A549 (cell line): ENCODE results near the gene DLG1. TPM values are rescaled to one million over a fixed set of nuclear protein-coding genes. Genes with fewer than 3 reads are reported as not detected.

Experiments
- ATAC-seq, 2 experiments: fragments of 200-7000 bp in 1 of 2; fragments of >200 bp in 1 of 2; cut with Nextera tagmentation in 1 of 2; cut with Tn5 transposase in 1 of 2; 3 replicates each; pipeline versions ENCODE4 v1.8.0 to v1.9.1; 2018 to 2020; ENCODE audit warnings: mild to moderate bottlenecking in 1 of 2, moderate library complexity in 1 of 2
- CTCF ChIA-PET: fragments of 300-600 bp; sonication (Branson Sonifier 250); formaldehyde crosslinking; extraction: SDS; loops from one replicate; lab custom pipeline; 2021; ENCODE audit warnings: antibody characterized with exemption, inconsistent platforms; lab: Yijun Ruan, JAX
- POLR2A ChIA-PET: fragments of 350-600 bp; formaldehyde crosslinking; extraction: SDS; loops from one replicate; lab custom pipeline; 2021; ENCODE audit warnings: antibody characterized with exemption, inconsistent platforms; lab: Yijun Ruan, JAX
- DNase-seq, 2 experiments: peaks; one replicate each; pipeline versions ENCODE4 v3.0.0 to v3.0.0-alpha.2; 2011 to 2016; ENCODE audit warnings: low read depth in 1 of 2, low spot score in 1 of 2
- FAIRE-seq: peaks from 2 replicates; lab custom pipeline; 2011; peaks lifted over from hg19 to GRCh38; lab: Jason Lieb, UNC
- H3K27ac ChIP-seq, 2 experiments: fragments of >200 bp; sonication (Bioruptor Twin); formaldehyde crosslinking; 3 replicates each; pipeline ENCODE4 v1.5.1; 2016 to 2017
- H3K4me1 ChIP-seq: fragments of >200 bp; sonication (Bioruptor Twin); formaldehyde crosslinking; 3 replicates; pipeline ENCODE4 v1.6.1; 2016
- H3K4me2 ChIP-seq: fragments of >200 bp; sonication (Bioruptor Twin); formaldehyde crosslinking; 3 replicates; pipeline ENCODE4 v1.6.1; 2016
- H3K4me3 ChIP-seq: fragments of >200 bp; sonication (Bioruptor Twin); formaldehyde crosslinking; 3 replicates; pipeline ENCODE4 v1.5.1; 2016
- H3K9me3 ChIP-seq: fragments of >200 bp; sonication (Bioruptor Twin); formaldehyde crosslinking; 3 replicates; pipeline ENCODE4 v1.6.1; 2016
- CEBPB ChIP-seq, 2 experiments: fragments of >200 bp in 1 of 2; sonication (Bioruptor Twin) in 1 of 2; formaldehyde crosslinking in 1 of 2; IDR thresholded peaks; 2 replicates each; pipeline ENCODE4 v1.6.1; 2012 to 2016
- EHMT2 ChIP-seq: fragments of 200-600 bp; sonication (generic); IDR thresholded peaks from 2 replicates; pipeline ENCODE4 v1.6.1; 2016; ENCODE audit warnings: antibody characterized with exemption, low read depth, mild to moderate bottlenecking, moderate library complexity
- ELK1 ChIP-seq: fragments of 150-350 bp; IDR thresholded peaks from 2 replicates; pipeline ENCODE4 v1.6.1; 2014; ENCODE audit warnings: low read depth, mild to moderate bottlenecking, low read length
- EP300 ChIP-seq, 2 experiments: fragments of >200 bp; sonication (Bioruptor Twin); formaldehyde crosslinking; IDR thresholded peaks; 2 replicates in 1 of 2; 3 replicates in 1 of 2; pipeline ENCODE4 v1.6.1; 2016 to 2017
- FOSL2 ChIP-seq, 2 experiments: fragments of 450-650 bp in 1 of 2; fragments of >200 bp in 1 of 2; sonication (Bioruptor Twin) in 1 of 2; formaldehyde crosslinking; IDR thresholded peaks; 2 replicates each; pipeline versions ENCODE4 v1.5.0 to v1.6.1; 2016 to 2020; ENCODE audit warnings: mild to moderate bottlenecking in 1 of 2, moderate library complexity in 1 of 2
- HOXA7 ChIP-seq: fragments of 250-450 bp; sonication (Bioruptor Pico); IDR thresholded peaks from 2 replicates; pipeline ENCODE4 v1.5.0; 2020; ENCODE audit warnings: mild to moderate bottlenecking, moderate library complexity
- JUN ChIP-seq, 2 experiments: fragments of >200 bp; sonication (Bioruptor Twin); formaldehyde crosslinking; IDR thresholded peaks; 2 replicates in 1 of 2; 3 replicates in 1 of 2; pipeline ENCODE4 v1.6.1; 2016 to 2017
- KDM1A ChIP-seq: fragments of 200-600 bp; sonication (generic); IDR thresholded peaks from 2 replicates; pipeline ENCODE4 v1.6.1; 2016; ENCODE audit warnings: low read depth, mild to moderate bottlenecking
- NR3C1 ChIP-seq: fragments of >200 bp; sonication (Bioruptor Twin); formaldehyde crosslinking; IDR thresholded peaks from 3 replicates; pipeline ENCODE4 v1.6.1; 2017
- PHF8 ChIP-seq: fragments of 200-600 bp; sonication (generic); IDR thresholded peaks from 2 replicates; pipeline ENCODE4 v1.6.1; 2016; ENCODE audit warnings: low read depth, mild to moderate bottlenecking, antibody characterized with exemption, moderate library complexity, borderline replicate concordance
- POLR2A ChIP-seq: IDR thresholded peaks from 2 replicates; pipeline ENCODE4 v1.6.1; 2012; ENCODE audit warnings: mild to moderate bottlenecking, low read length
- RAD21 ChIP-seq, 2 experiments: fragments of >200 bp in 1 of 2; sonication (Bioruptor Twin) in 1 of 2; formaldehyde crosslinking in 1 of 2; IDR thresholded peaks in 1 of 2; conservative IDR thresholded peaks in 1 of 2; 2 replicates in 1 of 2; 3 replicates in 1 of 2; pipeline ENCODE4 v1.6.1; 2012 to 2018; ENCODE audit warnings: inconsistent platforms in 1 of 2
- RCOR1 ChIP-seq: fragments of 150-350 bp; IDR thresholded peaks from 2 replicates; pipeline ENCODE4 v1.6.1; 2014; ENCODE audit warnings: antibody characterized with exemption, low read length, low read depth
- SREBF2 ChIP-seq: fragments of 450-650 bp; IDR thresholded peaks from 2 replicates; pipeline ENCODE4 v1.6.1; 2014; ENCODE audit warnings: mild to moderate bottlenecking, moderate library complexity
- TP53 ChIP-seq: fragments of 250-450 bp; sonication (Bioruptor Pico); IDR thresholded peaks from 2 replicates; pipeline ENCODE4 v1.5.0; 2021; ENCODE audit warnings: mild to moderate bottlenecking, moderate library complexity
- USF2 ChIP-seq: fragments of 450-650 bp; IDR thresholded peaks from 2 replicates; pipeline ENCODE4 v1.6.1; 2014; ENCODE audit warnings: antibody characterized with exemption
- ZC3H11A ChIP-seq: fragments of 450-650 bp; IDR thresholded peaks from 2 replicates; pipeline ENCODE4 v1.6.1; 2014; ENCODE audit warnings: antibody characterized with exemption, mild to moderate bottlenecking
- ZNF302 ChIP-seq: fragments of 250-450 bp; sonication (Bioruptor Pico); IDR thresholded peaks from 2 replicates; pipeline ENCODE4 v1.9.0; 2021; ENCODE audit warnings: inconsistent platforms, mild to moderate bottlenecking, moderate library complexity
- WGBS: methylation state at CpG from one replicate; pipeline ENCODE4 v1.1.6; 2017; ENCODE audit errors: missing lambda C conversion rate; 5-methylcytosine and 5-hydroxymethylcytosine counted together
- polyA plus RNA-seq, 4 experiments: library from polyadenylated mRNA; depleted of rRNA in 3 of 4; stranded (reverse); fragments of >200 nt; fragmentation: RNase III in 1 of 4; extraction: RNeasy Plus Mini Kit Qiagen cat#74134 plus additional on column Dnase treatment in 1 of 4; gene quantifications; 2 replicates in 3 of 4; 3 replicates in 1 of 4; pipeline ENCODE4 v1.2.3, GENCODE V29; 2011 to 2017

The DLG1 gene
- polyA plus RNA-seq, 2 of the 4 experiments (the other 2 are of a cell fraction): 27.0 to 33.9 TPM

GRCh38 chr3:197320582-197320981, 22.2 kb upstream of the DLG1 start:
- Histone ChIP-seq H3K27ac (no peak overlapping the region), H3K4me1 (0 out of 3 replicates have a peak, but pooled peaks cover 3% of the 10 kb centered on the region), H3K9me3 (peaks cover 7% of the 10 kb centered on the region), H3K4me2 (no peak overlapping the region), H3K4me3 (no peak overlapping the region)
- POLR2A ChIA-PET: no interaction called here
- TF ChIP-seq ELK1 (no peak), EHMT2 (no peak), RCOR1 (no peak)
- WGBS: 9% methylated on average over 1 of the region's 1 CpG
- FAIRE-seq (no peak), DNase-seq (no peak), ATAC-seq (no peak)
- CTCF ChIA-PET: no interaction called here

GRCh38 chr3:197317250-197317963, 19.0 kb upstream of the DLG1 start:
- FAIRE-seq (no peak), ATAC-seq (0 out of 6 replicates have a peak, but pooled peaks of 1 of the 2 experiments have one; percentile 32), DNase-seq (no peak)
- 59% methylated on average over 9 of the region's 9 CpGs for WGBS
- peaks cover 7% of the 10 kb centered on the region for H3K9me3 ChIP-seq
- POLR2A ChIA-PET: no interaction called here
- H3K4me3 ChIP-seq: no peak overlapping the region
- peak overlapping the region in 1 of 2 experiments; percentile 19; a peak in 1 of 6 replicates for H3K27ac ChIP-seq
- 0 out of 3 replicates have a peak, but pooled peaks cover 3% of the 10 kb centered on the region for H3K4me1 ChIP-seq
- H3K4me2 ChIP-seq: peak overlapping the region; percentile 30; the same call in 2 of the 3 replicates
- TF ChIP-seq FOSL2 (IDR thresholded peaks at IDR 0.05) (peak; percentile 37; the same call in 1 of the 2 replicates), FOSL2 (CRISPR knock-in tag; IDR thresholded peaks at IDR 0.05) (peak; percentile 71), CEBPB (IDR thresholded peaks at IDR 0.05) (no peak)
- CTCF ChIA-PET: interaction anchor here (0.5 kb wide), 1 partner anchor 224 kb away, joined by 3 read pairs; no protein-coding TSS in a partner anchor

GRCh38 chr3:197312431-197312830, 14.0 kb upstream of the DLG1 start:
- 80% methylated on average over 1 of the region's 1 CpG for WGBS
- FAIRE-seq (no peak), ATAC-seq (no peak), DNase-seq (no peak)
- no peak overlapping the region for H3K27ac ChIP-seq
- no peak overlapping the region for H3K4me3 ChIP-seq
- H3K9me3 ChIP-seq: no peaks in the 10 kb centered on the region; the same call in 2 of the 3 replicates
- no peak overlapping the region for H3K4me2 ChIP-seq
- peaks cover 24% of the 10 kb centered on the region for H3K4me1 ChIP-seq
- no peak for TF ChIP-seq PHF8
- no peak for TF ChIP-seq NR3C1
- no peak for TF ChIP-seq USF2
- TF ChIP-seq ZC3H11A: no peak
- CTCF ChIA-PET: no interaction called here
- POLR2A ChIA-PET: no interaction called here

GRCh38 chr3:197311591-197311990, 13.2 kb upstream of the DLG1 start:
- TF ChIP-seq SREBF2: no peak
- TF ChIP-seq HOXA7 (CRISPR knock-in tag): no peak
- no peak for TF ChIP-seq POLR2A
- no peak for TF ChIP-seq JUN (IDR thresholded peaks at IDR 0.05)
- no peak for TF ChIP-seq ZNF302 (CRISPR knock-in tag)
- no peak for TF ChIP-seq ZC3H11A
- TF ChIP-seq KDM1A: no peak
- no peak for TF ChIP-seq RAD21 (conservative IDR thresholded peaks at IDR 0.05 in 1 of 2, IDR thresholded peaks at IDR 0.05 in 1 of 2)
- no peak for TF ChIP-seq EP300 (IDR thresholded peaks at IDR 0.05)
- no peak for TF ChIP-seq TP53
- Histone ChIP-seq H3K9me3 (no peaks in the 10 kb centered on the region; the same call in 2 of the 3 replicates), H3K4me1 (peaks cover 25% of the 10 kb centered on the region), H3K4me2 (no peak overlapping the region), H3K27ac (peak overlapping the region in 1 of 2 experiments; percentile 85; a peak in 2 of 6 replicates), H3K4me3 (no peak overlapping the region)
- no peak for FAIRE-seq
- CTCF ChIA-PET: interaction anchor here (0.9 kb wide), 1 partner anchor 10 kb away, joined by 3 read pairs; no protein-coding TSS in a partner anchor
- no peak for DNase-seq
- 77% methylated on average over 3 of the region's 3 CpGs for WGBS
- no peak for ATAC-seq
- POLR2A ChIA-PET: no interaction called here
